Fibroblast of lung (primary cell): Measurements from ENCODE around the gene MAP3K4.

ENCODE experiments used
- EZH2 ChIP-seq: IDR thresholded peaks from 2 replicates; pipeline ENCODE4 v1.5.1; 2012; ENCODE audit warnings: low read length, control low read depth, mild to moderate bottlenecking; ENCODE audit errors: missing control alignments
- TF ChIP-seq, protein P1 (sequence below), 2 donors: IDR thresholded peaks in 1 of 2; conservative IDR thresholded peaks in 1 of 2; 1 replicate in 1 of 2; 2 replicates in 1 of 2; pipeline ENCODE4 v1.5.1; 2011 to 2012; ENCODE audit warnings: low read length in 2 of 2, control low read depth in 1 of 2, inconsistent platforms in 1 of 2, low read depth in 1 of 2, mild to moderate bottlenecking in 1 of 2

DNA sequence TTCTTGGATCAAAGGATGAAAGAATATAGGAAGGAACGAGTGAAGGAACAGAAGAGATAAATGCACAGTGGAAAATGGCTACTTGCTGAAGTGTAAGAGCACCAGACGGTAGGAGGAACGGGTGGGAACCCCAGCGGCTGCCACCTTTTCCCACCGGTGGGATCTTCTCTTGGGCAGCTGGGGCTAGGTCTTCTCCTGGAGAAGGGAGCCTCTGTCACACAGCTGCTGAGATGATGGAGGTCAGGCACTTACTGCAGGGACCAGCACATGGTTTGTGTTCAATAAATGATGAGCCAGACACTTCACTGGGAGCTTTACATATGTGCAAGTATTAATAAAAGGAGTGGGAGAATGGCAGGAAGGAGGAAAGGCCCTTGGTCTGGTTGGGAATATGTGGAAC lies 158.6 kb downstream of the MAP3K4 start:
- TF ChIP-seq, protein P1, sequence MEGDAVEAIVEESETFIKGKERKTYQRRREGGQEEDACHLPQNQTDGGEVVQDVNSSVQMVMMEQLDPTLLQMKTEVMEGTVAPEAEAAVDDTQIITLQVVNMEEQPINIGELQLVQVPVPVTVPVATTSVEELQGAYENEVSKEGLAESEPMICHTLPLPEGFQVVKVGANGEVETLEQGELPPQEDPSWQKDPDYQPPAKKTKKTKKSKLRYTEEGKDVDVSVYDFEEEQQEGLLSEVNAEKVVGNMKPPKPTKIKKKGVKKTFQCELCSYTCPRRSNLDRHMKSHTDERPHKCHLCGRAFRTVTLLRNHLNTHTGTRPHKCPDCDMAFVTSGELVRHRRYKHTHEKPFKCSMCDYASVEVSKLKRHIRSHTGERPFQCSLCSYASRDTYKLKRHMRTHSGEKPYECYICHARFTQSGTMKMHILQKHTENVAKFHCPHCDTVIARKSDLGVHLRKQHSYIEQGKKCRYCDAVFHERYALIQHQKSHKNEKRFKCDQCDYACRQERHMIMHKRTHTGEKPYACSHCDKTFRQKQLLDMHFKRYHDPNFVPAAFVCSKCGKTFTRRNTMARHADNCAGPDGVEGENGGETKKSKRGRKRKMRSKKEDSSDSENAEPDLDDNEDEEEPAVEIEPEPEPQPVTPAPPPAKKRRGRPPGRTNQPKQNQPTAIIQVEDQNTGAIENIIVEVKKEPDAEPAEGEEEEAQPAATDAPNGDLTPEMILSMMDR (conservative IDR thresholded peaks at IDR 0.05 in 1 of 2, IDR thresholded peaks at IDR 0.05 in 1 of 2; ENCODE audit: low read depth in 1 of 2, low read length in 2 of 2) = no peak
- TF ChIP-seq EZH2 = no peak
